ENCODE measurements around the gene PLXNA1.

GRCh38 chr3:126937533-126937932 is 45.4 kb upstream of the PLXNA1 start:
- TF ChIP-seq CTCF (IDR thresholded peaks at IDR 0.05; ENCODE audit: control extremely low read depth in 1 of 3, insufficient read depth in 1 of 3, low read depth in 1 of 3, low read length in 3 of 3) (no peak), POLR2A (IDR thresholded peaks at IDR 0.05; ENCODE audit: control extremely low read depth in 1 of 2, low read depth in 2 of 2, low read length in 2 of 2) (no peak), RAD21 (IDR thresholded peaks at IDR 0.05 in 1 of 2, conservative IDR thresholded peaks at IDR 0.05 in 1 of 2; ENCODE audit: low read depth in 2 of 2, low read length in 2 of 2) (no peak), ZNF274 (IDR thresholded peaks at IDR 0.05; ENCODE audit: borderline replicate concordance, extremely low read depth, low read length) (no peak), RFX5 (IDR thresholded peaks at IDR 0.05; ENCODE audit: borderline replicate concordance, low read depth, low read length) (no peak), FOSL1 (IDR thresholded peaks at IDR 0.05; ENCODE audit: insufficient read depth, low read depth, low read length) (no peak), ATF2 (IDR thresholded peaks at IDR 0.05; ENCODE audit: low read length) (no peak), ATF3 (IDR thresholded peaks at IDR 0.05; ENCODE audit: insufficient read depth, low read depth, low read length) (no peak), GTF2F1 (IDR thresholded peaks at IDR 0.05; ENCODE audit: borderline replicate concordance, low read depth, low read length) (no peak), TEAD4 (IDR thresholded peaks at IDR 0.05; ENCODE audit: low read depth, low read length) (no peak), CBX5 (IDR thresholded peaks at IDR 0.05; ENCODE audit: low read depth, low read length) (no peak)

All from H1 (cell line).